PFSK-1 (cell line): ENCODE data around the gene ARSK. TPM values are rescaled to one million over a fixed set of nuclear protein-coding genes. Genes with fewer than 3 reads are reported as not detected.

Experiments
- FOXP2 ChIP-seq: optimal IDR thresholded peaks from 2 replicates; pipeline ENCODE3; 2011; ENCODE audit warnings: borderline replicate concordance, control low read depth, inconsistent platforms; ENCODE audit not compliant: insufficient read depth; ENCODE audit errors: extremely low read length, extremely low read depth
- POLR2AphosphoS5 ChIP-seq: IDR thresholded peaks from 2 replicates; pipeline ENCODE4 v1.6.1; 2012; ENCODE audit warnings: low read depth, mild to moderate bottlenecking, control low read depth, low read length, moderate library complexity
- SIN3A ChIP-seq: IDR thresholded peaks from 2 replicates; pipeline ENCODE4 v1.6.1; 2012; ENCODE audit warnings: mild to moderate bottlenecking, low read length, moderate library complexity, borderline replicate concordance; ENCODE audit not compliant: insufficient read depth
- TAF1 ChIP-seq: IDR thresholded peaks from 2 replicates; pipeline ENCODE4 v1.6.1; 2012; ENCODE audit warnings: low read length, control low read depth, borderline replicate concordance; ENCODE audit not compliant: insufficient read depth
- polyA plus RNA-seq: library from polyadenylated mRNA; unstranded; fragments of >200 nt; gene quantifications from one replicate; pipeline ENCODE4 v1.2.1, GENCODE V29; 2012; ENCODE audit warnings: low read depth, missing spikeins; ENCODE audit not compliant: insufficient read length
- TF ChIP-seq, protein P1 (sequence below), 2 experiments: IDR thresholded peaks; 2 replicates each; pipeline versions ENCODE4 v1.6.1 to v1.8.0; 2011 to 2012; ENCODE audit warnings: low read depth in 2 of 2, low read length in 2 of 2, control low read depth in 1 of 2, inconsistent platforms in 1 of 2, mild to moderate bottlenecking in 1 of 2, moderate library complexity in 1 of 2; ENCODE audit not compliant: insufficient read depth in 1 of 2

Gene ARSK, protein sequence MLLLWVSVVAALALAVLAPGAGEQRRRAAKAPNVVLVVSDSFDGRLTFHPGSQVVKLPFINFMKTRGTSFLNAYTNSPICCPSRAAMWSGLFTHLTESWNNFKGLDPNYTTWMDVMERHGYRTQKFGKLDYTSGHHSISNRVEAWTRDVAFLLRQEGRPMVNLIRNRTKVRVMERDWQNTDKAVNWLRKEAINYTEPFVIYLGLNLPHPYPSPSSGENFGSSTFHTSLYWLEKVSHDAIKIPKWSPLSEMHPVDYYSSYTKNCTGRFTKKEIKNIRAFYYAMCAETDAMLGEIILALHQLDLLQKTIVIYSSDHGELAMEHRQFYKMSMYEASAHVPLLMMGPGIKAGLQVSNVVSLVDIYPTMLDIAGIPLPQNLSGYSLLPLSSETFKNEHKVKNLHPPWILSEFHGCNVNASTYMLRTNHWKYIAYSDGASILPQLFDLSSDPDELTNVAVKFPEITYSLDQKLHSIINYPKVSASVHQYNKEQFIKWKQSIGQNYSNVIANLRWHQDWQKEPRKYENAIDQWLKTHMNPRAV
- 3.8 TPM for polyA plus RNA-seq

DNA sequence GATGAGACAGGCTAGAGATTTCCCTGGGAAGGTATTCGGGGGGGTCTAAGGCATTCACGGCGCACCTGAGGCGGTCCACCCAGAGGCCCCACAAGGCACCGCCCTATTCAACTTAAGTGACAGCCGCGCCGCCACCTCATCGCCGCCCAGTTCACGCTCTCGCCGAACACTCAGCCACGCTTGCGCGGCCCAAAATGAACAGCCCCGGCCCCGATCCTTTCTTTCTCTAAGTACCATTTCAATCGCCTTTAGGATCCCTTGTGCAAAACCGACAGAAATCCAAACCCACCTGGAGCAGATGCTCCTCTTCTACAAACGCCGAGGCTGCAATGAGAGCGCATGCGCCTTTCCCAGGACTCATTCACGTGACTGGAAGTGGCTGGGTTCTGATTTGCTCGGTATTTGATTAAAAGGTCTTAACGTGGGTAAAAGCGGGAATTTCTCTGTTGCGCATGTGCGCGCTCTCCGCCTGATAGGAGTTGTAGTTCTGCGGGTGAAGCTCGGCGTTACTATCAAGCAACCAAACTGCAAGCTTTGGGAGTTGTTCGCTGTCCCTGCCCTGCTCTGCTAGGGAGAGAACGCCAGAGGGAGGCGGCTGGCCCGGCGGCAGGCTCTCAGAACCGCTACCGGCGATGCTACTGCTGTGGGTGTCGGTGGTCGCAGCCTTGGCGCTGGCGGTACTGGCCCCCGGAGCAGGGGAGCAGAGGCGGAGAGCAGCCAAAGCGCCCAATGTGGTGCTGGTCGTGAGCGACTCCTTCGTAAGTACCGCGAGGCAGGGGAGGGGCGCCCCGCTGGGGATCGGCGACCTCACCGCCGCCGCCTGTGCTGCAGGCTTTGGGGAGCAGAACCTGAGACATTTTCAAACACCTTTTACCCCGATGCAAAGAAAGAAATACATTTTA, at the start of gene ARSK, which contains the start of gene SKIC3:
Gene ARSK (plus strand): TSS at position 455 of the 902 bp plus-strand sequence. CDS start 178 bp downstream, at position 633.
Gene SKIC3 (minus strand): TSS at position 331 of the 902 bp plus-strand sequence. CDS start 7,827 bp downstream, outside the sequence.
- TF ChIP-seq FOXP2: no peak
- TF ChIP-seq, protein P1, sequence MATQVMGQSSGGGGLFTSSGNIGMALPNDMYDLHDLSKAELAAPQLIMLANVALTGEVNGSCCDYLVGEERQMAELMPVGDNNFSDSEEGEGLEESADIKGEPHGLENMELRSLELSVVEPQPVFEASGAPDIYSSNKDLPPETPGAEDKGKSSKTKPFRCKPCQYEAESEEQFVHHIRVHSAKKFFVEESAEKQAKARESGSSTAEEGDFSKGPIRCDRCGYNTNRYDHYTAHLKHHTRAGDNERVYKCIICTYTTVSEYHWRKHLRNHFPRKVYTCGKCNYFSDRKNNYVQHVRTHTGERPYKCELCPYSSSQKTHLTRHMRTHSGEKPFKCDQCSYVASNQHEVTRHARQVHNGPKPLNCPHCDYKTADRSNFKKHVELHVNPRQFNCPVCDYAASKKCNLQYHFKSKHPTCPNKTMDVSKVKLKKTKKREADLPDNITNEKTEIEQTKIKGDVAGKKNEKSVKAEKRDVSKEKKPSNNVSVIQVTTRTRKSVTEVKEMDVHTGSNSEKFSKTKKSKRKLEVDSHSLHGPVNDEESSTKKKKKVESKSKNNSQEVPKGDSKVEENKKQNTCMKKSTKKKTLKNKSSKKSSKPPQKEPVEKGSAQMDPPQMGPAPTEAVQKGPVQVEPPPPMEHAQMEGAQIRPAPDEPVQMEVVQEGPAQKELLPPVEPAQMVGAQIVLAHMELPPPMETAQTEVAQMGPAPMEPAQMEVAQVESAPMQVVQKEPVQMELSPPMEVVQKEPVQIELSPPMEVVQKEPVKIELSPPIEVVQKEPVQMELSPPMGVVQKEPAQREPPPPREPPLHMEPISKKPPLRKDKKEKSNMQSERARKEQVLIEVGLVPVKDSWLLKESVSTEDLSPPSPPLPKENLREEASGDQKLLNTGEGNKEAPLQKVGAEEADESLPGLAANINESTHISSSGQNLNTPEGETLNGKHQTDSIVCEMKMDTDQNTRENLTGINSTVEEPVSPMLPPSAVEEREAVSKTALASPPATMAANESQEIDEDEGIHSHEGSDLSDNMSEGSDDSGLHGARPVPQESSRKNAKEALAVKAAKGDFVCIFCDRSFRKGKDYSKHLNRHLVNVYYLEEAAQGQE (IDR thresholded peaks at IDR 0.05; ENCODE audit: insufficient read depth in 1 of 2, low read depth in 2 of 2, low read length in 2 of 2): peak in 1 of 2 experiments; percentile 66; a peak in 1 of 4 replicates
- peak; percentile 41; the same call in 1 of the 2 replicates for TF ChIP-seq SIN3A
- peak; percentile 76; the same call in 1 of the 2 replicates for TF ChIP-seq TAF1
- peak; percentile 88 for TF ChIP-seq POLR2AphosphoS5

DNA sequence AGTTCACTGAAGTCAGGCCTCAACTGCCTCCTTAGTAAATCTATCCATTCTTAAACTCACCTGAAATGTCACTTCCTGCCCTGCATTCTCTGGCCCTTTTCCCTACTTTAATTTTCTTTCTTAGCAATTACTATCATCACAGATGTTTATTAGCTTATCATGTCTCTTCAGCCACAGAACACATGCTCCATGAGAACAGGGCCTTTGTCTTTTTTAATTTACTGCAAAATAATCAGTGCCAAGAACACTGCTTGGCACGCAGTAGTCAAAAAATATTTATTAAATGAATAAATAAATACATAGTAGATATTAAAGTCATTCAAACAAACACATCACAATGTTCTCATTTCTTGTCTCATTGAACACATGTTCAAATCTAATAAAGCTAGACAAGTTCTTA, 46.4 kb upstream of the ARSK start:
- TF ChIP-seq, protein P1 (IDR thresholded peaks at IDR 0.05; ENCODE audit: insufficient read depth in 1 of 2, low read depth in 2 of 2, low read length in 2 of 2): no peak
- no peak for TF ChIP-seq SIN3A
- TF ChIP-seq FOXP2: no peak
- TF ChIP-seq TAF1: no peak
- no peak for TF ChIP-seq POLR2AphosphoS5

GRCh38 chr5:95511606-95512005, 43.3 kb upstream of the ARSK start:
- no peak for TF ChIP-seq FOXP2
- TF ChIP-seq SIN3A: no peak
- no peak for TF ChIP-seq POLR2AphosphoS5
- TF ChIP-seq TAF1: no peak
- TF ChIP-seq, protein P1 (IDR thresholded peaks at IDR 0.05; ENCODE audit: insufficient read depth in 1 of 2, low read depth in 2 of 2, low read length in 2 of 2): no peak

GRCh38 chr5:95518417-95518816, 36.5 kb upstream of the ARSK start:
- TF ChIP-seq, protein P1 (IDR thresholded peaks at IDR 0.05; ENCODE audit: insufficient read depth in 1 of 2, low read depth in 2 of 2, low read length in 2 of 2): no peak
- TF ChIP-seq FOXP2 (no peak), SIN3A (no peak), POLR2AphosphoS5 (no peak)
